ENCODE results near the gene ULK4.

ULK4 gene

DNA sequence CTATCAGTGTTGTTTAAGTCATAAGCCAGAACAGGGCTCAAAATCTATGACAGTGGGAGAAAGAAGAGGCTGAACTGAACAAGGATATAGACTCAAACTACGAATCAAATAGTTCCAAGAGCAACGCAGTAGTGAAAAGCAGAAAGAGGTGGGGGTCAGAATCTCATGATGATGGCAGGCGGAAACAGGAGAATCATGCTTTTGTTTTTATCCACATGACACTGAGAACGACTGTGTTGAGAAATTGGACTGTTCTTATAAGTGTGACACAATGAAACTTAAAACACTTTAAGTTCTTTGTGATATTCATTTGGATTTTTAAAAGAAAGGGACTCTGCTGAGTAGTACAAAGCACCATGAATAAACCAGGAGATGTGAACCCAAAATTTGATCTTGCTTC lies 309.4 kb downstream of the ULK4 start:
- Histone ChIP-seq H3K4me2 (ENCODE audit: insufficient read depth, low read length) (no peak overlapping the region), H3K9me3 (ENCODE audit: insufficient read depth, low read length, severe bottlenecking) (peaks cover 11% of the 10 kb centered on the region), H3K27ac (ENCODE audit: low read length) (no peak overlapping the region), H3K79me2 (ENCODE audit: insufficient read depth, low read length) (no peaks in the 10 kb centered on the region), H2AFZ (ENCODE audit: low read depth, low read length) (no peak overlapping the region), H3K9ac (ENCODE audit: low read depth, low read length) (no peak overlapping the region), H3K4me1 (ENCODE audit: insufficient read depth, low read length) (no peaks in the 10 kb centered on the region), H3K4me3 (ENCODE audit: low read depth in 1 of 2, low read length in 2 of 2) (no peak overlapping the region), H3K36me3 (ENCODE audit: insufficient read depth, low read length) (no peaks in the 10 kb centered on the region), H4K20me1 (ENCODE audit: insufficient read depth, low read length) (no peaks in the 10 kb centered on the region), H3K27me3 (ENCODE audit: insufficient read depth, low read length, poor library complexity) (no peaks in the 10 kb centered on the region)
- ATAC-seq (ENCODE audit: insufficient read depth, low read depth) (no peak), DNase-seq (no peak)
- TF ChIP-seq CTCF (IDR thresholded peaks at IDR 0.05; ENCODE audit: borderline replicate concordance, extremely low read depth, low read length, poor library complexity, severe bottlenecking) = no peak
- no peak for TF ChIP-seq EZH2 (IDR thresholded peaks at IDR 0.05; ENCODE audit: borderline replicate concordance, low read depth, low read length, severe bottlenecking)

- H3K27me3 ChIP-seq (ENCODE audit: insufficient read depth, low read length, poor library complexity) = no peaks in the 10 kb centered on the region
- H3K4me1 ChIP-seq (ENCODE audit: insufficient read depth, low read length) = no peaks in the 10 kb centered on the region
- H3K4me2 ChIP-seq (ENCODE audit: insufficient read depth, low read length) = no peak overlapping the region
- no peak for DNase-seq
- H3K9me3 ChIP-seq (ENCODE audit: insufficient read depth, low read length, severe bottlenecking) = peaks cover 11% of the 10 kb centered on the region
- no peak overlapping the region for H3K4me3 ChIP-seq (ENCODE audit: low read depth in 1 of 2, low read length in 2 of 2)
- no peak overlapping the region for H3K27ac ChIP-seq (ENCODE audit: low read length)
- TF ChIP-seq EZH2 (IDR thresholded peaks at IDR 0.05; ENCODE audit: borderline replicate concordance, low read depth, low read length, severe bottlenecking) (no peak), CTCF (IDR thresholded peaks at IDR 0.05; ENCODE audit: borderline replicate concordance, extremely low read depth, low read length, poor library complexity, severe bottlenecking) (no peak)
- H3K9ac ChIP-seq (ENCODE audit: low read depth, low read length) = no peak overlapping the region
- H4K20me1 ChIP-seq (ENCODE audit: insufficient read depth, low read length) = no peaks in the 10 kb centered on the region
- ATAC-seq (ENCODE audit: insufficient read depth, low read depth) = no peak
- H3K79me2 ChIP-seq (ENCODE audit: insufficient read depth, low read length) = no peaks in the 10 kb centered on the region
- no peaks in the 10 kb centered on the region for H3K36me3 ChIP-seq (ENCODE audit: insufficient read depth, low read length)
- no peak overlapping the region for H2AFZ ChIP-seq (ENCODE audit: low read depth, low read length)
Measured at GRCh38 chr3:41651718-41652117, 310.2 kb downstream of the ULK4 start.

DNA sequence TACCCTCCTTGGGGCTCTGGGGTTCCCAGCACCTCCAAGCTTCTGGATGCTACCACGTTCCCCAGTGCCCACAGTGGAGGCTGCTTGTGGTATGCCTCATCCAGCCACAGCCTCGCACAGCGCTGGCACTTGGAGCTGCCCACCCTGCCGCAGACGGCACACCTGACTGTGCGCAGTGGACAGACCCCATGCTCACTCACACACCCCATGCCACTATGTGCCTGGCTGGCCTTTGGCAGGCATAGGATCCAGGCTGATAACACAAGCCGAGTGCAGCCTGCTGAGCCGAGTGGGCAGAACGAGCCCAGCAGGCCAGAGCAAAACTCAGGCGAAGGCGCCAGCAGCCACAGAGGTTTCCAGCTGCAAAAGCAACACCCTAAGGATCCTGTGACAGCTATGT lies 311.5 kb downstream of the ULK4 start:
- TF ChIP-seq EZH2 (IDR thresholded peaks at IDR 0.05; ENCODE audit: borderline replicate concordance, low read depth, low read length, severe bottlenecking) (no peak), CTCF (IDR thresholded peaks at IDR 0.05; ENCODE audit: borderline replicate concordance, extremely low read depth, low read length, poor library complexity, severe bottlenecking) (no peak)
- Histone ChIP-seq H3K4me3 (ENCODE audit: low read depth in 1 of 2, low read length in 2 of 2) (no peak overlapping the region), H4K20me1 (ENCODE audit: insufficient read depth, low read length) (no peaks in the 10 kb centered on the region)

More for the DNA sequence above, 311.5 kb downstream of the ULK4 start:
- Histone ChIP-seq H3K4me1 (ENCODE audit: insufficient read depth, low read length) (no peaks in the 10 kb centered on the region), H3K4me2 (ENCODE audit: insufficient read depth, low read length) (no peak overlapping the region), H2AFZ (ENCODE audit: low read depth, low read length) (no peak overlapping the region), H3K9ac (ENCODE audit: low read depth, low read length) (no peak overlapping the region), H3K9me3 (ENCODE audit: insufficient read depth, low read length, severe bottlenecking) (peaks cover 11% of the 10 kb centered on the region), H3K27ac (ENCODE audit: low read length) (no peak overlapping the region), H3K27me3 (ENCODE audit: insufficient read depth, low read length, poor library complexity) (no peaks in the 10 kb centered on the region), H3K79me2 (ENCODE audit: insufficient read depth, low read length) (no peaks in the 10 kb centered on the region), H3K36me3 (ENCODE audit: insufficient read depth, low read length) (no peaks in the 10 kb centered on the region)
- no peak for DNase-seq
- ATAC-seq (ENCODE audit: insufficient read depth, low read depth) = no peak

Data from DND-41 (cell line).